Stimulated activated naive CD8-positive, alpha-beta T cell treated with anti-CD3 and anti-CD28 coated beads, Interleukin-15, amount 100 ng/mL, for 72 hours (primary cell): ENCODE measurements around the gene PPP6R3.
A peak's percentile ranks its signal among the peaks of the same experiment; 100 is the strongest.
"Not testable (repeated sequence)": the region's sequence is repeated elsewhere in the genome, so short reads cannot be mapped to it uniquely, and the experiment has no call there.

Experiments used
- ATAC-seq: fragments of 150-1000 bp; cut with Tn5 transposase; 2 replicates; pipeline ENCODE4 v1.10.0; 2021; ENCODE audit warnings: mild to moderate bottlenecking, moderate library complexity
- DNase-seq, 2 donors: peaks; one replicate each; pipeline ENCODE4 v3.0.0; 2021 to 2022
- H3K27ac Mint-ChIP-seq, 2 donors: one replicate each; pipeline ENCODE4 v1.8.0; 2022; ENCODE audit warnings: mild to moderate bottlenecking in 2 of 2, mixed read lengths in 2 of 2, moderate library complexity in 2 of 2
- H3K27me3 Mint-ChIP-seq: one replicate; pipeline ENCODE4 v1.8.0; 2022; ENCODE audit warnings: mixed read lengths
- H3K4me1 Mint-ChIP-seq: one replicate; pipeline ENCODE4 v1.8.0; 2022; ENCODE audit warnings: mild to moderate bottlenecking, mixed read lengths
- H3K4me3 Mint-ChIP-seq, 2 donors: one replicate each; pipeline ENCODE4 v1.8.0; 2022; ENCODE audit warnings: mild to moderate bottlenecking in 2 of 2, mixed read lengths in 2 of 2, moderate library complexity in 1 of 2
- H3K9me3 Mint-ChIP-seq, 2 donors: one replicate each; pipeline ENCODE4 v1.8.0; 2022; ENCODE audit warnings: mixed read lengths in 2 of 2

The PPP6R3 gene

DNA sequence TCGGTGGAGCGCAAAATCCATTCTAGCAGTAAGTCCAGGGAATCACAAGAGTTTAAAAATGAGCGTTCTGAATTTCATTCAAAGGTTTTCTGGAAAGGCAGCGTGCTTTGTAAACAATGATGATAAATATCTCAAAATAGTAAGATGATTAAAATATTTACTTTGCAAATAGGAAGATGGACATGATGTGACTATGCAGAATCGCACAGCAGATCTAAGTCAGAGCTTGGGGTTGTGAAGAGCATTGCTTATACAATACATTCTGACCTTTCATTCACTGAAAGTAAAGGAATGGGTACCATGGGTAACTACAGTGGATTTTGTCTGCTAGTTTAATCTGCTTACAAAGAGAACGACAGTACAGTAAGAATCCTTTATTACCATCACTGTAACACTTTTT lies 77.5 kb downstream of the PPP6R3 start:
- H3K4me1 Mint-ChIP-seq = peaks cover 67% of the 10 kb centered on the region
- DNase-seq (no peak), ATAC-seq (no peak)
- no peaks in the 10 kb centered on the region for H3K9me3 Mint-ChIP-seq
- no peak overlapping the region for H3K27ac Mint-ChIP-seq
- no peaks in the 10 kb centered on the region for H3K27me3 Mint-ChIP-seq
- no peak overlapping the region for H3K4me3 Mint-ChIP-seq

DNA sequence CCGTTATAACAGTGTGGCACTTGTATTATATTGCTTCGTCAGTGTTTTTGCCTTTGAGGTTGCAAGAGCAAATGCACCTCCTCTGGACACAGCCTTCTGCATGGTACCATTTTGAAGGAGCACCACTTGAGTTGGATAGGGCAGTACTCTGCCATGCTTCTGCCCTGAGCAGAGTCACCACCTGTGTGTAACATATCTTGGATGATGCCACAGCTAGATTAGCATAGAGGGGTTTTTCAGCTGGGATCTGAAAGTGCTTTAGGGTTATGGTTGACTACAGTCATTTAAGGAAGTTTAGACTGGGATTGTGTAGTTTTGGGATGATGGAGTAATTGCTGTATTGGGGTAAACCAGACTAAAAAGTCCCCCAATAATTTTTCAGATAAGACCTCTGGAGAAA lies 78.8 kb downstream of the PPP6R3 start:
- H3K4me3 Mint-ChIP-seq = no peak overlapping the region
- H3K27ac Mint-ChIP-seq = peak overlapping the region in 1 of 2 donors; percentile 67
- DNase-seq (no peak), ATAC-seq (peak; percentile 67)
- H3K9me3 Mint-ChIP-seq = no peaks in the 10 kb centered on the region
- H3K27me3 Mint-ChIP-seq = no peaks in the 10 kb centered on the region
- H3K4me1 Mint-ChIP-seq = peaks cover 60% of the 10 kb centered on the region

DNA sequence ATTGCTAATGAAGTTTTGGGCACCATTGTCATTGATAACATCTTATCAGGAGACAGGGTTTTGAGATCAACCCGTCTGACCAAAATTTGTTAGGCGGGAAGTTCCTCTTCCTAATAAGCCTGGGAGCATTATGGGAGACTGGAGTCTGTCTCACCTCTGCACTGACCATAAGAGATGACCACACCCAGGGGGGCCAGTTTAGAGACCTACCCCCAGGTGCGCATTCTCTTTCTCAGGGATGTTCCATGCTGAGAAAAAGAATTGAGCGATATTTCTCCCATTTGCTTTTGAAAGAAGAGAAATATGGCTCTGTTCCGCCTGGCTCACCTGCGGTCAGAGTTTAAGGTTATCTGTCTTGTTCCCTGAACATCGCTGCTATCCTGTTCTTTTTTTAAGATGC lies 80.0 kb downstream of the PPP6R3 start:
- peak overlapping the region in 1 of 2 donors; percentile 50 for H3K27ac Mint-ChIP-seq
- H3K4me1 Mint-ChIP-seq = peaks cover 54% of the 10 kb centered on the region
- DNase-seq, H3K9me3 Mint-ChIP-seq, H3K27me3 Mint-ChIP-seq, ATAC-seq: not testable (repeated sequence)
- H3K4me3 Mint-ChIP-seq = peak overlapping the region in 1 of 2 donors; percentile 10

DNA sequence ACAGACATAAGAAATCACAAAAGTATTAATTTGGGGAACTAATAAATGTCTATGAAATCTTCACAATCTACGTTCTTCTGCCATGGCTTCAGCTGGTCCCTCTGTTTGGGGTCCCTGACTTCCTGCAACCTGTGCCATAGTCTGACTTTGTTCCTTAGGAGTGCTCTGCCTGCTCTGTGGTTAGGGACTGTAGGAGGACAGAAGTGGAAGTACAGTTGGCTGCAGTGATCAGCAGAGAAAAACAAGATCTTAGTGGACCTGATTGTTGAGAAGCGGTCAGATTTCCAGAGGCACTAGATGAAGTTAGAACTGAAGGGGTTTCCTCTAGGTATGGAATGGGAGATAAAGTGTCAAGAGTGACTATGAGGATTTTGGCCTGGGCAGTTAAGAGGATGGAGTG lies 80.6 kb downstream of the PPP6R3 start:
- Mint-ChIP-seq H3K4me3 (no peak overlapping the region), H3K27me3 (no peaks in the 10 kb centered on the region), H3K4me1 (peaks cover 53% of the 10 kb centered on the region), H3K27ac (peak overlapping the region; percentile 0 to 46), H3K9me3 (no peaks in the 10 kb centered on the region)
- no peak for DNase-seq
- no peak for ATAC-seq

DNA sequence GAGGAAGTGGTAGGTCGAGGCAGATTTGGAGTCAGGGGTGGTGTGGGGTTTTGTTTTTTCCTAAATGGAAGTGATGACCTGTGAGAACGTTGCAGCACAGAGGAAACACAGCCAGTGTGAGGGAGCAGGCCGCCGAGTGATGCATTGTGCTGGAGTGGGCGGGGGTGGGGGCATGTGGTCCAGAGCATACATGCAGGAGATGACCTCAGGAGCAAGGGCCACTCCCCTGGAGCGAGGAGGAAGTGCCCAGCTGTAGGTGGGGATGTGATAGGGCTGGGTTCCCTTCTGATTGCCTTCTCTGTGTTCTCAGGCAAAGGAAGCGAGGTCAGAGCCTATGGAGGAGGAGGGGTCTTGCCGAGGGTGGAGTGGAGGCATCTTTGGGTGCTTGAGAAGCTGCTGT lies 81.4 kb downstream of the PPP6R3 start:
- Mint-ChIP-seq H3K4me3 (no peak overlapping the region), H3K27me3 (no peaks in the 10 kb centered on the region), H3K27ac (peak overlapping the region; percentile 30 to 70), H3K4me1 (peaks cover 53% of the 10 kb centered on the region), H3K9me3 (no peaks in the 10 kb centered on the region)
- ATAC-seq (no peak), DNase-seq (no peak)

DNA sequence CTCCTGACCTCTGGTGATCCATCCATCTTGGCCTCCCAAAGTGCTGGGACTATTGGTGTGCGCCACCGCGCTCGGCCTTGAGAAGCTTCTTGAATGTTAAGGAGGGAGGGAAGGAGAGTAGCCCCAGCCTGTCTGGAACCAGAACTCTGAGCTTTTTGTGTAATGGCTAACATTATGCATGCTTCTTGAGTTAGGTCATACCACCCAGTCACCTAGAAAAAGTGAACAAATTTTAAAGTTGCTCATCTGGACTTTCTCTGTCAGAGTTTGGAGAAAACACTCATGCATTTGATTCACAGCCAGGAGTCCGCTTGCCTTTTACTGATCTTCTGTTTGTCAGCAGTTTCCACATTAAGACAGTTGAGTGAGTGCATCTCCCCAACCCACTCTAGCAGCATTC lies 82.1 kb downstream of the PPP6R3 start:
- H3K27me3 Mint-ChIP-seq = no peaks in the 10 kb centered on the region
- no peak for DNase-seq
- H3K4me3 Mint-ChIP-seq = no peak overlapping the region
- ATAC-seq = no peak
- H3K27ac Mint-ChIP-seq = no peak overlapping the region
- peaks cover 58% of the 10 kb centered on the region for H3K4me1 Mint-ChIP-seq
- H3K9me3 Mint-ChIP-seq = no peaks in the 10 kb centered on the region

DNA sequence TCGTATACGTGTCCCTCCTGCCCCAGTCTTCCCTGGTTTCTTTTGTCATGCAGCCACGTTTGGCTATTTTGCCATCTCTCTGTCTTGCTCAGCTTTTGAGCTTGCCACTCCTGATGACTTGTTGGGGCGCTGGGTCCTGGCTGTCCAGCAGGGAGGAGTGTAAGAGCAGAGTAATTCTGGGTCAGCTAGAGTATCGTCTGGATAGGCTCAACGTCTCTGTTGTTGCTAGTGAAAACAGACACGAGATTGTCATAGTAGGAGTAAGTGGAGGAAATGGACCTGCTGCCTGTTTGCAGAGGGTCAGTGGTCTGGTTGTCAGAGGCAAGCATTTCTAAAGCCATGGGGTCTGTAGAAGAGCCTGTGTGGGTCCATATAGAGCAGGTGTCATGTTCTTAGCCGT lies 83.0 kb downstream of the PPP6R3 start:
- H3K27me3 Mint-ChIP-seq = no peaks in the 10 kb centered on the region
- H3K4me1 Mint-ChIP-seq = peaks cover 64% of the 10 kb centered on the region
- no peak for DNase-seq
- no peak for ATAC-seq
- no peaks in the 10 kb centered on the region for H3K9me3 Mint-ChIP-seq
- peak overlapping the region; percentile 19 to 85 for H3K27ac Mint-ChIP-seq
- no peak overlapping the region for H3K4me3 Mint-ChIP-seq

DNA sequence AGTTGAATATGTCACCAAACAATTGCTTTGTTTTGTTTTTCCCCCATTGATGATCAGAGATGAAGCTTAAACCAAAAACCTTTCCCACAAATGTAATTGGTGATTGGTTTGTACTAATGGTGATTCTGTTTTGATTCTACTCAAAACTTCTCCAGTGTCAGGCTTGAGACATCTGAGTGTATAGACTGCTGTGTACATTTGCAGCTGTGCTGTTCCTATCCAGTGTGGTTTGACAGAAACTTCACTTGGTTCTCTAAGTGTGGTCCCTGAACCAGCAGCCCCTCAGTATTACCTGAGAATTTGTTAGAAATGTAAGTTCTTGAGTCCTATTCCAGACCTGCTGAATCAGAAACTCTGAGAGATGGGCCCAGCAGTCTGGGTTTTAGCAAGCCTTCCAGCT lies 84.8 kb downstream of the PPP6R3 start:
- Mint-ChIP-seq H3K9me3 (no peaks in the 10 kb centered on the region), H3K4me1 (peaks cover 69% of the 10 kb centered on the region), H3K4me3 (no peak overlapping the region), H3K27me3 (no peaks in the 10 kb centered on the region), H3K27ac (no peak overlapping the region)
- no peak for DNase-seq
- ATAC-seq = no peak

DNA sequence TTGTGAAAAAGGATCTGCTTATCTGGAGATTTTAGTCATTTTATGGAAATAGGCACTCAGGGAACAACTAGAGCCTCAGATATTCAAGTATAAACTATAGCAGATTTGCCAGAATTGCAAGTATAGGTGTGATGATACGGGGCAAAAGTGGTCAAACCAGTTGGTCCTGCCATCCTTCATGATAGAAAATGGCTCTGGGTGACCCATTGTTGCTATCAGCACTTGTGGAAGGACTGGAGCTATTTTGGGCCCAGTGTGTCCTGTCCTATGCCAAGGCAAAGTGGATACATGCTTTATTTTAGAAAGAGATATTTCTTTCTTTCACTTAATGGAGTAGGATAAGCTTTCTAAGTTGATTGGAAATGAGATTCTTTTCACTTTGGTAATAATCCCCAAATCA lies 85.2 kb downstream of the PPP6R3 start:
- H3K4me1 Mint-ChIP-seq = peaks cover 70% of the 10 kb centered on the region
- ATAC-seq = no peak

DNA sequence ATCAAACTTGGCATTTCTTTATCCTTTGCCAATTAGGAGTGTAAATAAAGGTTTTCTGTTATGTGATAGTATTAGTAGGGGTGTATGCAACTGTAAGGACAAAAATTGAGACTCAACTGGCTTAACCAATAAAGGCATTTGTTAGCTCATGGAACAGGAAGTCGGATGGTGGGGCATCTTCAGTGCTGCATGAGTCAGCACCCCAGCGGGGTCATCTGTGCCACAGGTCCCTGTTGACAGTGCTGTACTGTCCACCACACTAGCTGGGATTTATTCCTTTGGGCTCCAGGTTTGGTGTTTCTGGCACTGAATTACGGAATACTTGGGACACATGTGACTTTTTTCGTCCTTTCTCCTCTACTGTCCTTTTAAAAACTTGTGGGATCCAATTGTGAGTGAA lies 86.0 kb downstream of the PPP6R3 start:
- no peak for DNase-seq
- no peaks in the 10 kb centered on the region for H3K27me3 Mint-ChIP-seq
- peak overlapping the region; percentile 31 to 47 for H3K27ac Mint-ChIP-seq
- peaks cover 70% of the 10 kb centered on the region for H3K4me1 Mint-ChIP-seq
- H3K4me3 Mint-ChIP-seq = peak overlapping the region in 1 of 2 donors; percentile 17
- H3K9me3 Mint-ChIP-seq = no peaks in the 10 kb centered on the region
- ATAC-seq = peak; percentile 47

More for the DNA sequence above, 85.2 kb downstream of the PPP6R3 start:
- no peaks in the 10 kb centered on the region for H3K9me3 Mint-ChIP-seq
- DNase-seq = no peak
- H3K27me3 Mint-ChIP-seq = no peaks in the 10 kb centered on the region
- H3K4me3 Mint-ChIP-seq = no peak overlapping the region
- peak overlapping the region in 1 of 2 donors; percentile 47 for H3K27ac Mint-ChIP-seq

DNA sequence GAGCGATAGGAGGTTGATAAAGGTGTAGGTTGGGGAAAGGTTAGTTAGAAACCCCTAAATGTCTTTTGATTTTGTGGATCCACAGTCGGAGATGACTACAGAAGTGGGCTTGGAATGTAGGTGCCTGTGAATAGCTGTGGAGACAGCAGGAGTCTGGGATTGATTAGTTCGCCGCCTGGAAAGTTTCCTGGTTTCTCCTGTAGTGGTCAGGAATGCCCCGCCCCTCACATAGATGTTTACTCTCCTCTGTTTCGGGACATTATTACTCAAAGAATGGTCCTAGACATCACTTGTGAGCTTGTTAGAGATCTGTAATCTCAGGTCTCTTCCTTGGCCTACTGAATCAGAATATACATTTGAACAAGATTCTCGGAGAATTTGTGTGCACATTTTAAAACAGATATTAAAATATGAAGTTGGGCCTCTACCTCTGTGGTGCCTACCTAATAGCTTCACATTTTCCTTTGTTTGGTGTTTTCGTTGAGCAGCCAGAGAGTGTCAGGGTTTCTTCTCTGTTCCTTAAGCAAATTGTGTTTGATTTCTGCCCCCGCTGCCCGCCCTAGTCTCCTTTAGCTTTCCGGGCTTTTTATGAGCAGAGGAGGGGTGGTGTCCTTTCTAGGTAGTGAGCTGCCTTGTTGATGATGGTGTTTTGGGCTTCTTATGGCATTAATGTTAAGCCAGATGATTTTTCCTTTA lies 89.4 kb downstream of the PPP6R3 start:
- ATAC-seq = peak; percentile 65
- Mint-ChIP-seq H3K4me1 (peaks cover 78% of the 10 kb centered on the region), H3K4me3 (peak overlapping the region; percentile 50 to 57)

DNA sequence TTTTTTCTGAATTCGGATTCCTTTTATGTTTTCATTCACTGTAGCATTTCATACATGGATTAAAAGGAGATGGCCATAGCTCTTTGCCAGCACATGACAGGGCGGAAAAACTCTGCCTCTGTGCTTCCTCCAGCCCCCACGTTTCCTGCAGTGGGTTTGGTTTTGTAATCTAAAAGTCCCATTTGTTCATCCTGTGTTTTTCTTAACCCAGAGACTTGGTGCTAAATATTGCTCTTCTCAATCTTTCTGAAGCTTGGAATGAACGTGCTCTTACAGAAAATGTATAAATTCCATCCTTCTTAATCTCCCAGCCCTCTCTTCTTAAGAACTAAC lies 89.9 kb downstream of the PPP6R3 start:
- Mint-ChIP-seq H3K4me3 (peak overlapping the region; percentile 50 to 57), H3K27me3 (no peaks in the 10 kb centered on the region), H3K9me3 (no peaks in the 10 kb centered on the region), H3K27ac (peak overlapping the region; percentile 83 to 97), H3K4me1 (peaks cover 78% of the 10 kb centered on the region)
- peak in 1 of 2 donors; percentile 27 for DNase-seq
- ATAC-seq = peak; percentile 70

More for the DNA sequence above, 89.4 kb downstream of the PPP6R3 start:
- Mint-ChIP-seq H3K27ac (peak overlapping the region; percentile 83 to 97), H3K9me3 (no peaks in the 10 kb centered on the region), H3K27me3 (no peaks in the 10 kb centered on the region)
- DNase-seq = no peak

DNA sequence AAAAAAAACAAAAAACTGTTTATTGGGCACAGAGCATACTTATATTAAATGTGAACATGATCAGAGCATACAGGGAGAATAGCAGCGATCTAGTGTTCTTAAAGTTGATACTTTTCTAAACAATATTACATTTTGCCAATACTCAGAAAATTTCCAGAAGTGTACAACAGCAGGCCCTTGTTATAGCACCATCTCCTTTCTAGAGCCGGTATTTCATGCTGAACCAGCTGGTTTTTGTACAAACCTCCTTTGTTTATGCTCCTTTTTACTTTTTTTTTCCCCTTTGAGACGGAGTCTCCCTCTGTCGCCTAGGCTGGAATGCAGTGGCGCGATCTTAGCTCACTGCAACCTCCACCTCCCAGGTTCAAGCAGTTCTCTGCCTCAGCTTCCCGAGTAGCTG lies 90.7 kb downstream of the PPP6R3 start:
- Mint-ChIP-seq H3K27me3 (no peaks in the 10 kb centered on the region), H3K9me3 (no peaks in the 10 kb centered on the region), H3K27ac (peak overlapping the region; percentile 62 to 97), H3K4me1 (peaks cover 74% of the 10 kb centered on the region), H3K4me3 (no peak overlapping the region)
- ATAC-seq (no peak), DNase-seq (no peak)

DNA sequence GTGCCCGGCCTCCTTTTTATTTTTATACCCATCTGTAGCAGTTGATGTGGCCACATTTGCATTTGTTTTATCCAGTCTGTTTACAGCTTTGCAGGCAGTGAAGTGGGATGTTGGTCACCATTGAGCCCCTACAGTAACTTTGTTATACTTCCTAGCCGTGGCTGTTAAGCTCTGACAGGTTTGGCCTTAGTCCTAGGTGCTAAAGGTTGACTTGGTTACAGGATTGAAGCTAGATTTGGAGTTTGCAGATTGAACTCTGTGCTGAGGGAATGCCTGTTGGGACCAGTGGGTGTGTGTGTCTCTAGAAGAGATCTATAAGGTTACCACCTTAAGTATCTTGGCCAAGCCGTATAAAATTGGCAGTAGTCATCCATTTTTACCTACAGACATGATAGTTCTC lies 91.2 kb downstream of the PPP6R3 start:
- H3K4me1 Mint-ChIP-seq = peaks cover 69% of the 10 kb centered on the region

DNA sequence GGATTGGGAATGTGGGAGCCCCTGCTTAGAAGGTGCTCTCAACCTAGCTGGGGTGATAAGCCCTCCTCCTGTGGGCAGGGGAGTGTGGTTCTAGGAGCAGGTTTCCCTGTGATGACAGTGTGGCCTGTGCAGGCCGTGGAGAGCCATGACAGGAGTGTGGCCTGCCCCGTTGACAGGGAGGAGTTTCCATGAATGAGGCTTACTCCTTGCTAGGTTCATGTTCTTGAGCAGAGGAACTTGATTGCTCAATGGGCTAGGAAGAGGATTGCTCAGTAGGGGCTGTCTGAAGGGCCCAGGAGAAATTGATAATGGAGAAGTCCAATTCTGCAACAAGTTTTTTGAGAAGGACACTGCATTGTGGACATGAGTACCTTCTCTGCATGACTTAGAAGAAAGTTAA lies 92.0 kb downstream of the PPP6R3 start:
- H3K27ac Mint-ChIP-seq = no peak overlapping the region
- H3K4me3 Mint-ChIP-seq = no peak overlapping the region
- no peak for DNase-seq
- no peaks in the 10 kb centered on the region for H3K27me3 Mint-ChIP-seq
- H3K9me3 Mint-ChIP-seq = no peaks in the 10 kb centered on the region
- peaks cover 61% of the 10 kb centered on the region for H3K4me1 Mint-ChIP-seq
- no peak for ATAC-seq

More for the DNA sequence above, 91.2 kb downstream of the PPP6R3 start:
- no peak overlapping the region for H3K27ac Mint-ChIP-seq
- no peaks in the 10 kb centered on the region for H3K9me3 Mint-ChIP-seq
- no peak overlapping the region for H3K4me3 Mint-ChIP-seq
- ATAC-seq (no peak), DNase-seq (no peak)
- H3K27me3 Mint-ChIP-seq = no peaks in the 10 kb centered on the region

DNA sequence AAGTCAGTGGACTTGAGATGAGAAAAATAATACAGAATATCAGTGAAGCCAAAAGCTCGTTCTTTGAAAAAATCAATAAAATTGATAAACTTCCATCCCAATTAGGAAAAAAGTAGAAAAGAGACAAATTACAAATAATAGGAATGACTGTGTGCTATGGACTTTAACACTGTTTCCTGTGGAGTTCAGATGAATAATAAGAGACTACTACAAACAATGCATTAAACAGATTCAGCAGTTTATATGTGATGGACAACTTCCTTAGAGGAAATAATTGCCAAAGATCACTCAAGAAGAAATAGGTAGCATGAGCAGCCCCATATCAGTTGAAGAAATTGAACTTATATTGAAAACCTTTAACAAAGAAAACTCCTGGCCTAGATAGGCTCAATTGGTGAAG lies 99.7 kb downstream of the PPP6R3 start:
- no peak for DNase-seq
- Mint-ChIP-seq H3K27me3 (no peaks in the 10 kb centered on the region), H3K4me3 (no peak overlapping the region), H3K27ac (peak overlapping the region in 1 of 2 donors; percentile 20), H3K9me3 (no peaks in the 10 kb centered on the region), H3K4me1 (peaks cover 19% of the 10 kb centered on the region)
- ATAC-seq = no peak

DNA sequence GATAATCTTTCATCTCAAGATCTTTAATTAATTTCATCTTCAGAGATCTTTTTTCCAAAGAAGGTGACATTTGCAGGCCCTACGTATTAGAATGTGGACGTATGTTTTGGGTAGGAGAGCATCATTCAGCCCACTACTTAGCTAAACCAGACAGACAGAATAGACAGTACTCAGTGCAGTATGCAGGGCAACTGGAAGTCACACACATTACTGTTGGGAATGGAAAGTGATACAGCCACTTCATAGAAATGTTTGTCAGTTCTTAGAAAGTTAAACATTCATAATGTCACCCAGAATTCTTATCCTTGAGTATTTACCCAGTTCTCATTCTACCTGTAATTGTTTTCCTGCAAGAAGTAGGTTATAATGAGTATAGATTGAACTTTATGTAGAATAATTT lies 102.9 kb downstream of the PPP6R3 start:
- H3K9me3 Mint-ChIP-seq = no peaks in the 10 kb centered on the region
- peak overlapping the region in 1 of 2 donors; percentile 45 for H3K27ac Mint-ChIP-seq
- peaks cover 49% of the 10 kb centered on the region for H3K4me1 Mint-ChIP-seq
- H3K27me3 Mint-ChIP-seq = no peaks in the 10 kb centered on the region
- ATAC-seq (no peak), DNase-seq (no peak)
- H3K4me3 Mint-ChIP-seq = no peak overlapping the region
